GM18511 (cell line): ENCODE data around the gene URGCP.

Source experiments
- ATAC-seq: cut with Tn5 transposase; IDR thresholded peaks from one replicate; pipeline ENCODE4 v1.9.1; 2021; ENCODE audit warnings: mild to moderate bottlenecking, moderate library complexity; ENCODE audit not compliant: unreplicated experiment

URGCP gene

DNA sequence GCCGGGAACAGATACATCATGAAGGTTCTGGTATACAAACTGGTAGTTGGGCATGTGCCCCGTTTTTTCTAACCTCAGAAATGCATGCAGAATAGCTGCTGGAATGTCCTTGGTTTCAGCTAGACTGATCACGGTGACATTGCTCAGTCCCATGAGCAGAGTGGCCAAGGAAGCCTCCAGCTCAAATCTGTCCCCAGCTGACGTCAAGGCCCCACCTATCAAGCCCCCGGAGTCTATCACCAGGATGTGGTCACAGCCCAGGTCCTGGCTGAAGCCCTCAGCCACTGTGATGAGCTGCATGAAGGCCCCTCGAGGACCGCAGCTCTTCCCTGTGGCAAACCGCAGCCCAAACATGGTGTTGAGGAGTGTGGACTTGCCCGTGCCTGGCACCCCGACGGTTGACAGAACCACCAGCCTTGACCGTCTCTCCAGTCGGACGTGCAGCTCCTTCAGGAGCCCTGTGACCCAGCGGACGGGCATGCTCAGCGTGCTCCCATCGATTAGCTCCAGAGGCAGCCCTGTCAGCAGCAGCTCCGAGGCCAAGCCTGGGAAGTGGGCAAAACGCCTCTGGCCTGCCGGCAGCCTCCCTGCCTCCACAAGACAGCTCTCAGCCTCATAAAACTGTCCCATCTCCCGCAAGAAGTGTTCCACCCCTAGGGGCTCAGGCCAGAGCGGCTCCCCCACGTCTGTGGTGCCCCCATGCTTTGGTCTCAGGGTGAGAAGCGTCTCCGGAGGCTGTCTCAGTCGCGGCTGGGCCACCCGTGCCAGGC lies 29.2 kb downstream of the URGCP start:
- no peak for ATAC-seq

- no peak for ATAC-seq
Observed at GRCh38 chr7:43876241-43876640, 30.2 kb downstream of the URGCP start.

GRCh38 chr7:43873300-43873699 lies 33.1 kb downstream of the URGCP start:
- ATAC-seq, result no peak

- no peak for ATAC-seq
Observed at GRCh38 chr7:43872406-43873110, 33.8 kb downstream of the URGCP start.

DNA sequence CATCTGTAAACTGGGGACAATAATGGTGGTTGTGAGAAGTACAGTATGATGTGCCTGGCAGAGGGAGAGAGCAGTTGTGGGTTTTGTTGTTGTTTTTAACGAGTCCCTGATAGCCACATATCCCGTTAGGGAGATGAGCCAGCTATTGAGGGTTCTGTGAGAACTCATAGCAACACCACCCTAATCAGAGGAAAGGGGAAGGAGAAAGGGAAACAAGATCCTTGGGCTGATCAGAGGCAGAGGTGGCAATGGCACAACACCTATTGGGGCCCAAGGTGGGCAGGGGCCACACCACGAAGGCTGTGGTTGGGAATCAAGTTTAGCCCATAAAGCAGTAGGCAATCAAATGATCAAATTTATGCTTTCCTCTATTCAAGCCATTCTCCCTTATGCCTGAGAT lies 35.3 kb downstream of the URGCP start:
- no peak for ATAC-seq

- ATAC-seq, result no peak
Observed at GRCh38 chr7:43870316-43870715, 36.1 kb downstream of the URGCP start.

GRCh38 chr7:43869867-43870240 lies 36.5 kb downstream of the URGCP start:
- ATAC-seq, result peak; percentile 30

DNA sequence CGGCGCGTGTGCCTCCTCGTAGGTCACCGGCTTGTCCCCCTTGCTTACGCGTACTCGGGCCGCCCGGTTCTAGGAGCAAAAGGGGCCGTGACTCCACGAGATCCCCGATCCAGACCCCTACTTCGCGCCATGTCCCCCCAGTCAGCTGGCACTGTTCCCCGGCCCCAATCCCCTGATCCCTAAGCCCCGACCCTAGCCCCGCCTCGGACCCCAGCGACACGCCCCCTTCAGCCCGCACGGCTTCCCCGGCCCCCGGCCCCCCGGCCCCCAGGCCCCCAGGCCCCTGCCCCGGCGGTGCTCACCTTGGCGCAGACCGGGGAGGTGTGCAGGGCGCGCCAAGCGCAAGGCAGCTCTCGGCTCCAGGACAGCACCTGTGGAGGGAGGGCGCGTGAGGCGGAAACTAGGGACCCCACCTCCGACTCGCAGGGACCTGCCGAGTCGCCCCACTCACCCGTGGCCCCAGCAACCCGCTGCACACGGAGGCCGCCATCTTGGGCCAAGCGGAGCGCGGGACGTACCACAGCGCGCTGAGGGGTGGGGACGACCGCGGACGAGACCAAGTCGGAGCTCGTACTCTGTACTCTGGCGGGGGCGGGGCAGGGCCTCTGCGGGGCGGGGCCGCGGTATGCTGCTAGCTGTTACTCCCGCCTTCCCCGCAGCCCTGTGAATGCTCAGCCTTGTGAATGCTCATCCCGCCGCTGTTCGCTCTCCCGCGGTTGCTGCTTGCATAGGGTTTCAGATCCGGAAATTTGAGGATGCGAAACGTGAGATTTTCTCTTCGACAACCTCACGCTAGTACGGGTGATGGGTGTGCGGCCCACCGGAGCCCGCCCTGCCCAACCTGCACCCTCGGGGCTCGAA lies 37.2 kb downstream of the URGCP start, which contains the start of gene MRPS24:
Gene MRPS24, minus strand, starts transcription at position 512 of the 861 bp plus-strand sequence. Its CDS starts 22 bp downstream, at position 490.
- ATAC-seq, result peak; percentile 89

- ATAC-seq, result peak; percentile 7
Observed at GRCh38 chr7:43868681-43869005, 37.8 kb downstream of the URGCP start.

DNA sequence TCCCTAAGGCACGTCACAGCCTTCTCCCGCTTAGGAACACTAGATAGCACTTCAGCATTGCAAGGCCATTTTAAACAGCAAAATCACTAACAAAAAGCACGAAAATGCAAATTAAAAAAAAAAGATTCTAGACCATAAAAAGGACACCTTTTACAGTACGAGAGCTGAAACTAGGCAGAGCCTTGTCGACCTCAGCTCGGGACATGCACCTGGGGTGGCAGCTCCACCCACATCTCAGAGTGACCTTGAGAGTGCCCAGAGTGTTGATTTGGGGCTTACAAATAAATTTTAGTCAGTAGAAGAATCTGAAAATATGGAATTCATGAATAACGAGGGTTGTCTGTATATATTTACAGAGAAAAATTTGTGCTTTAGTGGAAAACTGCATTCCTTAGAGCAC lies 38.2 kb downstream of the URGCP start:
- ATAC-seq, result no peak

- ATAC-seq, result no peak
Observed at GRCh38 chr7:43865277-43865676, 41.1 kb downstream of the URGCP start.

- no peak for ATAC-seq
Observed at GRCh38 chr7:43864126-43864525, 42.3 kb downstream of the URGCP start.

GRCh38 chr7:43856996-43857395 lies 49.4 kb downstream of the URGCP start:
- no peak for ATAC-seq

DNA sequence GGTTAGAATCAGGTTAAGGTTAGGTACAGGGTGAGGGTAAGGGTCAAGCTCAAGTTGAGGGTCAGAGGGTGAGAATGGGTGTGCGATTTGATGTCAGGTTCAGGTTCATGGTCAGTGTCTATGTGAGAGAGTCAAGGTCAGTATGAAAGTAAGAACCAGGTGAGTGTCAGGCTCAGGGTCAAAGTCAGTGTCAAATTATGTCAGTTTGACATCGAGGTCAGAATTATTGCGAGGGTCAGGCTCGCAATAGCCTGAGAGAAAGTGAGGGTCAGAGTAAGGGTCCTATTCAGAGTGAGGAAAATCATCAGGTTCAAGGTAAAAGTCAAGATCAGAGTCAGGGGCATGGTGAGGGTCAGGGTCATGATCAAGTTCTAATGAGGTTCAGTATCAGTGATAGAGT lies 50.1 kb downstream of the URGCP start:
- ATAC-seq, result no peak

DNA sequence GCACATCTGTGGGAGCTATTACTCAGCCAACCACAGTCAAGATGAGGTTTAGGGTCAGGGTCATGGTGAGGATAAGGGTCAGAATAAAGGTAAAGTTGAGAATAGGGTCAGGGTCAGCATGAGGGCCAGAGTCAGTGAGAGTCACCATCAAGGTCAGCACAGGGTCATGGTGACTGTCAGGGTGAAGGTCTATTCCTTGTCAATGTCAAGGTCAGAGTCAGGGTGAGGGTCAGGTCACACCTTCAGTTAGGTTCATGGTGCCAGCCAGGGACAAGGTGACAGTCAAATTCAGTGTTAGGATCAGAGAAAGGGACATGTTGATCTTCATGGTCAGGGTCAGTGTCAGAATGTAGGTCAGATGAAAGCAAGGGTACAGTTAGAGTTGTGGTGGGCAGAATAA lies 51.2 kb downstream of the URGCP start:
- no peak for ATAC-seq

DNA sequence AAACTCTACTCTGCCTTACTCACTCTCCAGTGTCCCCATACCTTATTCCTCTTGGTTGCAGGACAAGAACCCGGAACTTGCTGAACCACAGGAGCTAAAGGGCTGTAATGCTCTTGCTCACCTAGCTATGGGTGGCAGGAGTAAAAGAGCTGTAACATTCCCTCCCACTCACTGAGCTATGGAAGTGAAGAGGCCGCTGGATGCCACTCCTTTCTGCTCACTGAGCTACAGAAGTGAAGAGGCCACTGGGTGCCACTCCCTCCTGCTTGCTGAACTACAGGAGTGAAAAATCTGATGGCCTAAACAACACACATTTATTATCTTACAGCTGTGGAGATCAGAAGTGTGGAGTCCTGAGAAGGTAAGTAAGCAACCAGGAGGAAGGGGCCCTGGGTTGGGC lies 54.6 kb downstream of the URGCP start:
- ATAC-seq, result no peak

GRCh38 chr7:43850348-43851116 lies 55.9 kb downstream of the URGCP start:
- ATAC-seq, result peak; percentile 83

DNA sequence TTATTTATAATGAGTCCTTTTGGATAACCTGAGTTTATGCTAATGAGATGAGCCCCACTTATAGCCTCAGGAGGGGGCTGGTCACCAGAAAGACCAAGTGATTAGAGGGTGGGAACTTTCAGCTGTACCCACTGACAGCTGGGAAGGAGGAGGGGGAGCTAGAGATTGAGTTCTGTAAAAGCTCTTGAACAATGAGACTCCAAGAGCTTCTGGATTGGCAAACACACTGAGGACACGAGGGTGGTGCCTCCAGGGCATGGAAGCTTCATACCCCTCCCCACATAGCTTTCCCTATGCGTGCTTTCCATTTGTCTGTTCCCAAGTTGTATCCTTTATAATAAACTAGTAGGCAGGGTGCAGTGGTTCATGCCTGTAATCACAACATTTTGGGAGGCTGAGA lies 57.3 kb downstream of the URGCP start:
- ATAC-seq, result no peak

GRCh38 chr7:43847496-43847895 lies 58.9 kb downstream of the URGCP start:
- no peak for ATAC-seq

DNA sequence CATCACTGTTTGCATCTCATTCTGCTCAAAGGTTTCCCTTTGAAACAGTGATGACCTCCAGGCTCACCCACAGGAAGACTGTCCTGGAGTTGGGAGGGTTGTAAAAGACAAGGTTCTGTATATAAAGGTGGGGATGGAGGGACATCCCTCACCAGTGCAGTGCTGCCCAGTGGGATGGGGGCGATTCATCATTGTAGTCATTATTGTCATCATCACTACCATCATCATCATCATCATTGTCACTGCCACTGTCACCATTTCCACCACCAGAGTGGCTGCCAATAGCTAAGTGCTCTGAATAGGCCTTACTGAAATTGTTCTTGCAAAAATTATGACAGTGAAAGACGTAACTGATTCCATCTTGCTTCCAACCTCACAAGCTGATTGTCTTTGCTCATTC lies 61.7 kb downstream of the URGCP start:
- no peak for ATAC-seq

GRCh38 chr7:43844257-43844656 lies 62.1 kb downstream of the URGCP start:
- ATAC-seq, result no peak
